ENCODE measurements around the gene TPO. TPM values are rescaled to one million over a fixed set of nuclear protein-coding genes. Genes with fewer than 3 reads are reported as not detected.

Gene TPO
- total and polyA plus RNA-seq, 2 experiments from 2014 or later: 0.37 TPM; not detected in 1

DNA sequence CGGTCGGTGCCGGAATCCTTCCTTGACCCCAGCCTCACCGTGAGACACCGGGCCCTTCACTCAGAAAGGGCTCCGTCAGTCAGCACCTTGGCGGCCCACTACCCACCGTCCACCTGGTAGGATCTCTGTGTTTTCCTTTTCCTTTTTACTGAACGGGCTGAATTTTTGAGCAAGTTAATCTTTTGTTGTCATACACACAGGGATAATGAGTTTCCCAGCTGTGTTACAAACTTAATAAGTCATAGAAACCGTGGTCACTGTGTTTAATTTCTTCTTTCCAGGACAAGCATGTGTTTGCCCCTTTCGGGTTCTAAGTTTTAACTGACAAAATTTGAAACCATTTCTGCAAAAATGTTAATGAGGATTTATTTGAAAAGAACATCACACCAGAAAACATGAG, 39.0 kb upstream of the TPO start:
- H3K36me3 ChIP-seq (replicated peaks; ENCODE audit: insufficient read depth, low read depth): no peaks in the 10 kb centered on the region
- no peak overlapping the region for H3K27ac ChIP-seq
- no peaks in the 10 kb centered on the region for H3K9me2 ChIP-seq (replicated peaks; ENCODE audit: insufficient read depth)
- 82% methylated on average over 11 of the region's 11 CpGs for WGBS (ENCODE audit: low lambda C conversion rate, missing lambda C conversion rate)
- no peak for DNase-seq (ENCODE audit: low spot score)
- H2AFZ ChIP-seq: no peak overlapping the region
- H3K9me3 ChIP-seq (ENCODE audit: low read depth): no peaks in the 10 kb centered on the region
- no peaks in the 10 kb centered on the region for H3K27me3 ChIP-seq
- H3K79me2 ChIP-seq: no peaks in the 10 kb centered on the region
- H4K20me1 ChIP-seq (ENCODE audit: insufficient read depth, poor library complexity, severe bottlenecking): no peaks in the 10 kb centered on the region
- H3K4me3 ChIP-seq: no peak overlapping the region
- H3K4me2 ChIP-seq: no peak overlapping the region
- no peaks in the 10 kb centered on the region for H3K4me1 ChIP-seq (ENCODE audit: insufficient read depth)
- TF ChIP-seq EZH2 (IDR thresholded peaks at IDR 0.05; ENCODE audit: borderline replicate concordance): no peak

DNA sequence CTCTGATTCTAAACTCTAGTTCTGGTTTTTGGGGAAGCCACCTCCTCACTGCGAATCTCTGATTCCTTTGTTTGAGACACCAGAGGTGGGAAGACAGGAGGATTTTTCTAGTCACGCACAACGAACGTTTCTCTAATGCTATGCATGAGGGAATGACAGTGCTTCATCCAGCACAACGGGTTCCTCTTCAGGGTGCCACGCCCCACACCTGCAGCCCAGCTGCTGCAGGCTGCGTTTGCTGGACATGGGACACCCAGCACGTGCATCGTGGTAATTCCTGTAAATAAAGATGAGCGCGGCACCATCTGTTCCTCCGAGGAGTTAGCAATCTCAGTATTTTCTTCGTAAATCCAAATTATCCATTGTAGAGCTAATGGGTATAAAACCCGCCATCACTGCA, 37.5 kb upstream of the TPO start:
- H3K4me1 ChIP-seq (ENCODE audit: insufficient read depth): no peaks in the 10 kb centered on the region
- no peaks in the 10 kb centered on the region for H3K9me2 ChIP-seq (replicated peaks; ENCODE audit: insufficient read depth)
- no peak for TF ChIP-seq EZH2phosphoT487 (IDR thresholded peaks at IDR 0.05; ENCODE audit: low read depth, severe bottlenecking, unreplicated experiment)
- no peak for TF ChIP-seq EZH2 (IDR thresholded peaks at IDR 0.05; ENCODE audit: borderline replicate concordance)
- TF ChIP-seq, protein P1, sequence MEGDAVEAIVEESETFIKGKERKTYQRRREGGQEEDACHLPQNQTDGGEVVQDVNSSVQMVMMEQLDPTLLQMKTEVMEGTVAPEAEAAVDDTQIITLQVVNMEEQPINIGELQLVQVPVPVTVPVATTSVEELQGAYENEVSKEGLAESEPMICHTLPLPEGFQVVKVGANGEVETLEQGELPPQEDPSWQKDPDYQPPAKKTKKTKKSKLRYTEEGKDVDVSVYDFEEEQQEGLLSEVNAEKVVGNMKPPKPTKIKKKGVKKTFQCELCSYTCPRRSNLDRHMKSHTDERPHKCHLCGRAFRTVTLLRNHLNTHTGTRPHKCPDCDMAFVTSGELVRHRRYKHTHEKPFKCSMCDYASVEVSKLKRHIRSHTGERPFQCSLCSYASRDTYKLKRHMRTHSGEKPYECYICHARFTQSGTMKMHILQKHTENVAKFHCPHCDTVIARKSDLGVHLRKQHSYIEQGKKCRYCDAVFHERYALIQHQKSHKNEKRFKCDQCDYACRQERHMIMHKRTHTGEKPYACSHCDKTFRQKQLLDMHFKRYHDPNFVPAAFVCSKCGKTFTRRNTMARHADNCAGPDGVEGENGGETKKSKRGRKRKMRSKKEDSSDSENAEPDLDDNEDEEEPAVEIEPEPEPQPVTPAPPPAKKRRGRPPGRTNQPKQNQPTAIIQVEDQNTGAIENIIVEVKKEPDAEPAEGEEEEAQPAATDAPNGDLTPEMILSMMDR (IDR thresholded peaks at IDR 0.05; ENCODE audit: poor library complexity): no peak
- H3K27ac ChIP-seq: no peak overlapping the region
- H3K36me3 ChIP-seq (replicated peaks; ENCODE audit: insufficient read depth, low read depth): no peaks in the 10 kb centered on the region
- H2AFZ ChIP-seq: no peak overlapping the region
- no peaks in the 10 kb centered on the region for H3K79me2 ChIP-seq
- 91% methylated on average over 14 of the region's 14 CpGs for WGBS (ENCODE audit: low lambda C conversion rate, missing lambda C conversion rate)
- no peak overlapping the region for H3K4me3 ChIP-seq
- H3K27me3 ChIP-seq: no peaks in the 10 kb centered on the region
- no peaks in the 10 kb centered on the region for H4K20me1 ChIP-seq (ENCODE audit: insufficient read depth, poor library complexity, severe bottlenecking)
- H3K4me2 ChIP-seq: no peak overlapping the region
- no peaks in the 10 kb centered on the region for H3K9me3 ChIP-seq (ENCODE audit: low read depth)
- no peak for DNase-seq (ENCODE audit: low spot score)

- H3K36me3 ChIP-seq (replicated peaks; ENCODE audit: insufficient read depth, low read depth): no peaks in the 10 kb centered on the region
- H3K4me1 ChIP-seq (ENCODE audit: insufficient read depth): no peaks in the 10 kb centered on the region
- H3K9me2 ChIP-seq (replicated peaks; ENCODE audit: insufficient read depth): no peaks in the 10 kb centered on the region
- no peaks in the 10 kb centered on the region for H3K27me3 ChIP-seq
- H3K27ac ChIP-seq: no peak overlapping the region
- 83% methylated on average over 6 of the region's 6 CpGs for WGBS (ENCODE audit: low lambda C conversion rate, missing lambda C conversion rate)
- H3K79me2 ChIP-seq: no peaks in the 10 kb centered on the region
- no peak overlapping the region for H3K4me3 ChIP-seq
- TF ChIP-seq EZH2phosphoT487 (IDR thresholded peaks at IDR 0.05; ENCODE audit: low read depth, severe bottlenecking, unreplicated experiment) (no peak), EZH2 (IDR thresholded peaks at IDR 0.05; ENCODE audit: borderline replicate concordance) (no peak)
- TF ChIP-seq, protein P1 (IDR thresholded peaks at IDR 0.05; ENCODE audit: poor library complexity): no peak
- no peaks in the 10 kb centered on the region for H3K9me3 ChIP-seq (ENCODE audit: low read depth)
- no peak overlapping the region for H3K4me2 ChIP-seq
- no peak overlapping the region for H2AFZ ChIP-seq
- no peaks in the 10 kb centered on the region for H4K20me1 ChIP-seq (ENCODE audit: insufficient read depth, poor library complexity, severe bottlenecking)
- no peak for DNase-seq (ENCODE audit: low spot score)
Measured at GRCh38 chr2:1377473-1377872, 35.8 kb upstream of the TPO start.

- TF ChIP-seq, protein P1 (IDR thresholded peaks at IDR 0.05; ENCODE audit: poor library complexity): no peak
- no peak for TF ChIP-seq EZH2phosphoT487 (IDR thresholded peaks at IDR 0.05; ENCODE audit: low read depth, severe bottlenecking, unreplicated experiment)
- no peak for TF ChIP-seq EZH2 (IDR thresholded peaks at IDR 0.05; ENCODE audit: borderline replicate concordance)
- no peaks in the 10 kb centered on the region for H4K20me1 ChIP-seq (ENCODE audit: insufficient read depth, poor library complexity, severe bottlenecking)
- H3K4me3 ChIP-seq: no peak overlapping the region
- H3K36me3 ChIP-seq (replicated peaks; ENCODE audit: insufficient read depth, low read depth): no peaks in the 10 kb centered on the region
- H3K9me3 ChIP-seq (ENCODE audit: low read depth): no peaks in the 10 kb centered on the region
- no peaks in the 10 kb centered on the region for H3K79me2 ChIP-seq
- H3K9me2 ChIP-seq (replicated peaks; ENCODE audit: insufficient read depth): no peaks in the 10 kb centered on the region
- 86% methylated on average over 17 of the region's 17 CpGs for WGBS (ENCODE audit: low lambda C conversion rate, missing lambda C conversion rate)
- H3K27ac ChIP-seq: no peak overlapping the region
- H2AFZ ChIP-seq: no peak overlapping the region
- H3K27me3 ChIP-seq: no peaks in the 10 kb centered on the region
- no peaks in the 10 kb centered on the region for H3K4me1 ChIP-seq (ENCODE audit: insufficient read depth)
- no peak for DNase-seq (ENCODE audit: low spot score)
- H3K4me2 ChIP-seq: no peak overlapping the region
Measured at GRCh38 chr2:1378456-1379150, 34.7 kb upstream of the TPO start.

All from hepatocyte (in vitro differentiated cells).